Neural cell (in vitro differentiated cells): ENCODE measurements around the gene CD70. TPM values are rescaled to one million over a fixed set of nuclear protein-coding genes. Genes with fewer than 3 reads are reported as not detected.
"Not testable (repeated sequence)": the region's sequence is repeated elsewhere in the genome, so short reads cannot be mapped to it uniquely, and the experiment has no call there.

Source experiments
- H2AFZ ChIP-seq: fragments of 200-600, 300-800 bp; sonication (generic), shearing (Covaris generic); 2 replicates; pipeline ENCODE4 v1.6.0; 2014; ENCODE audit warnings: low read depth, mild to moderate bottlenecking, antibody characterized with exemption, low read length, moderate library complexity
- H3F3A ChIP-seq: fragments of 200-600 bp; shearing (Covaris generic); 2 replicates; pipeline ENCODE4 v1.6.1; 2016; ENCODE audit warnings: mild to moderate bottlenecking, moderate library complexity, mixed read lengths, antibody characterized with exemption, low read length; ENCODE audit not compliant: insufficient read depth, poor library complexity, severe bottlenecking
- H3K27ac ChIP-seq: fragments of 200-600, 300-800 bp; sonication (generic), shearing (Covaris generic); 2 replicates; pipeline ENCODE4 v1.5.1; 2014; ENCODE audit warnings: mild to moderate bottlenecking, low read length, moderate library complexity
- H3K27me3 ChIP-seq: fragments of 300-800, 200-600 bp; sonication (generic), shearing (Covaris generic); 2 replicates; pipeline ENCODE4 v1.6.0; 2014; ENCODE audit warnings: mild to moderate bottlenecking, low read depth, low read length, moderate library complexity; ENCODE audit not compliant: insufficient read depth
- H3K36me3 ChIP-seq: fragments of 300-800, 200-600 bp; sonication (generic), shearing (Covaris generic); 2 replicates; pipeline ENCODE4 v1.5.1; 2014; ENCODE audit warnings: mild to moderate bottlenecking, antibody characterized with exemption, low read length, moderate library complexity; ENCODE audit not compliant: insufficient read depth
- H3K4me2 ChIP-seq: fragments of 300-800, 200-600 bp; sonication (generic), shearing (Covaris generic); 2 replicates; pipeline ENCODE4 v1.6.0; 2014; ENCODE audit warnings: mild to moderate bottlenecking, low read length
- H3K4me3 ChIP-seq: fragments of 300-800, 200-600 bp; sonication (generic), shearing (Covaris generic); 2 replicates; pipeline ENCODE4 v1.5.1; 2014; ENCODE audit warnings: mild to moderate bottlenecking, low read length, moderate library complexity
- H3K79me2 ChIP-seq: fragments of 200-600 bp; shearing (Covaris generic); replicated peaks from 2 replicates; pipeline ENCODE4 v1.6.0; 2014; ENCODE audit warnings: mild to moderate bottlenecking, low read length, moderate library complexity; ENCODE audit not compliant: insufficient read depth
- H3K9ac ChIP-seq: fragments of 300-800, 200-600 bp; sonication (generic), shearing (Covaris generic); 2 replicates; pipeline ENCODE4 v1.6.1; 2016; ENCODE audit warnings: mild to moderate bottlenecking, low read length, mixed read lengths
- H3K9me2 ChIP-seq: fragments of 200-600 bp; shearing (Covaris generic); 2 replicates; pipeline ENCODE4 v1.6.1; 2016; ENCODE audit warnings: mild to moderate bottlenecking, low read length, mixed read lengths; ENCODE audit not compliant: insufficient read depth
- H3K9me3 ChIP-seq: fragments of 200-600, 300-800 bp; sonication (generic), shearing (Covaris generic); 2 replicates; pipeline ENCODE4 v1.6.1; 2016; ENCODE audit warnings: mild to moderate bottlenecking, mixed run types, low read length, moderate library complexity, mixed read lengths
- H4K20me1 ChIP-seq: fragments of 200-600 bp; shearing (Covaris generic); 2 replicates; pipeline ENCODE4 v1.6.1; 2016; ENCODE audit warnings: mild to moderate bottlenecking, mixed run types; ENCODE audit not compliant: insufficient read depth
- CTCF ChIP-seq: fragments of 450-650 bp; IDR thresholded peaks from 2 replicates; pipeline ENCODE4 v1.5.1; 2014; ENCODE audit warnings: antibody characterized with exemption, mild to moderate bottlenecking, moderate library complexity; ENCODE audit not compliant: poor library complexity, severe bottlenecking
- EP300 ChIP-seq: fragments of 450-650 bp; conservative IDR thresholded peaks from 2 replicates; pipeline ENCODE4 v1.6.1; 2014; ENCODE audit warnings: antibody characterized with exemption, mild to moderate bottlenecking, moderate library complexity; ENCODE audit not compliant: poor library complexity, severe bottlenecking
- EZH2 ChIP-seq: fragments of 200-600, 300-800 bp; shearing (Covaris generic), sonication (generic); IDR thresholded peaks from 2 replicates; pipeline ENCODE4 v1.6.1; 2014; ENCODE audit warnings: antibody characterized with exemption, low read length, borderline replicate concordance, mild to moderate bottlenecking; ENCODE audit not compliant: insufficient read depth, poor library complexity, severe bottlenecking
- MXI1 ChIP-seq: fragments of 450-650 bp; conservative IDR thresholded peaks from 2 replicates; pipeline ENCODE4 v1.6.1; 2014; ENCODE audit warnings: antibody characterized with exemption, mild to moderate bottlenecking; ENCODE audit not compliant: poor library complexity, severe bottlenecking
- POLR2AphosphoS5 ChIP-seq: IDR thresholded peaks from 2 replicates; pipeline ENCODE4 v1.6.1; 2012
- RAD21 ChIP-seq: fragments of 450-650 bp; conservative IDR thresholded peaks from 2 replicates; pipeline ENCODE4 v1.6.1; 2014; ENCODE audit warnings: antibody characterized with exemption, mild to moderate bottlenecking, moderate library complexity
- REST ChIP-seq: IDR thresholded peaks from 2 replicates; pipeline ENCODE4 v1.6.1; 2012; ENCODE audit warnings: borderline replicate concordance
- SMC3 ChIP-seq: fragments of 450-650 bp; conservative IDR thresholded peaks from 2 replicates; pipeline ENCODE4 v1.6.1; 2014; ENCODE audit warnings: antibody characterized with exemption, mild to moderate bottlenecking, moderate library complexity; ENCODE audit not compliant: poor library complexity
- TAF1 ChIP-seq: IDR thresholded peaks from 2 replicates; pipeline ENCODE4 v1.6.1; 2012; ENCODE audit warnings: low read depth
- polyA plus RNA-seq: library from polyadenylated mRNA; depleted of rRNA; stranded (reverse); fragments of >200 nt; gene quantifications from 2 replicates; pipeline ENCODE4 v1.2.3, GENCODE V29; 2014

Gene CD70
- polyA plus RNA-seq, 1 donor from 2014 or later, result not detected

DNA sequence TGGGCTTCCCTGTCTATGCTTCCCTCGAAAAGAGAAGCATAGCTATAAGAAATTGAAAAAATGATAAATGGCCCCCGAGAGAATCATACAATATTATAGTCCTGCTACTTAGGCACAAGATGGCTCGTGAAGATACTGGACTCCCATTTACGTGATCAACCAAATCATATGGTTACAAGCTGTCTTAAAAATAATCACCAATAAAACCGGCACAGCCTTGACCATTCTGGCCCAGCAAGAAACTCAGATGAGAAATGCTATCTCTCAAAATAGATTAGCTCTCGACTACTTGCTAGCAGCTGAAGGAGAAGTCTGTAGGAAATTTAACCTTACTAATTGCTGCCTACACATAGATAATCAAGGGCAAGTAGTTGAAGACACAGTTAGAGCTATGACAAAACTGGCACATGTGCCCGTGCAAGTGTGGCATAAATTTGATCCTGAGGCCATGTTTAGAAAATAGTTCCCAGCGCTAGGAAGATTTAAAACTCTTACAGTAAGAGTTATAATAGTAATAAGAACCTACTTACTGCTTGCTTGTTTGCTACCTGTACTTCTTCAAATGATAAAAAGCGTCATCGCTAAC lies 10.1 kb upstream of the CD70 start:
- not testable (repeated sequence) for H4K20me1 ChIP-seq, H3F3A ChIP-seq, H3K9me3 ChIP-seq, H3K4me2 ChIP-seq, H2AFZ ChIP-seq, H3K9ac ChIP-seq, H3K27me3 ChIP-seq, H3K36me3 ChIP-seq, H3K4me3 ChIP-seq, H3K27ac ChIP-seq, H3K9me2 ChIP-seq, H3K79me2 ChIP-seq

- no peak overlapping the region for H3K9ac ChIP-seq
- no peaks in the 10 kb centered on the region for H3K36me3 ChIP-seq
- H3K9me3 ChIP-seq, result no peaks in the 10 kb centered on the region
- no peaks in the 10 kb centered on the region for H3F3A ChIP-seq
- no peak for TF ChIP-seq TAF1
- TF ChIP-seq RAD21, result no peak
- no peak for TF ChIP-seq CTCF
- no peak for TF ChIP-seq REST
- TF ChIP-seq EZH2, result no peak
- TF ChIP-seq SMC3, result no peak
- TF ChIP-seq POLR2AphosphoS5, result no peak
- TF ChIP-seq EP300, result no peak
- no peak for TF ChIP-seq MXI1
- H4K20me1 ChIP-seq, result no peaks in the 10 kb centered on the region
- no peaks in the 10 kb centered on the region for H3K27me3 ChIP-seq
- H3K4me2 ChIP-seq, result no peak overlapping the region
- H3K27ac ChIP-seq, result no peak overlapping the region
- H3K9me2 ChIP-seq, result no peaks in the 10 kb centered on the region
- no peaks in the 10 kb centered on the region for H3K79me2 ChIP-seq
- H3K4me3 ChIP-seq, result no peak overlapping the region
- no peak overlapping the region for H2AFZ ChIP-seq
These were observed 9.0 kb upstream of the CD70 start for GRCh38 chr19:6599866-6600454.

DNA sequence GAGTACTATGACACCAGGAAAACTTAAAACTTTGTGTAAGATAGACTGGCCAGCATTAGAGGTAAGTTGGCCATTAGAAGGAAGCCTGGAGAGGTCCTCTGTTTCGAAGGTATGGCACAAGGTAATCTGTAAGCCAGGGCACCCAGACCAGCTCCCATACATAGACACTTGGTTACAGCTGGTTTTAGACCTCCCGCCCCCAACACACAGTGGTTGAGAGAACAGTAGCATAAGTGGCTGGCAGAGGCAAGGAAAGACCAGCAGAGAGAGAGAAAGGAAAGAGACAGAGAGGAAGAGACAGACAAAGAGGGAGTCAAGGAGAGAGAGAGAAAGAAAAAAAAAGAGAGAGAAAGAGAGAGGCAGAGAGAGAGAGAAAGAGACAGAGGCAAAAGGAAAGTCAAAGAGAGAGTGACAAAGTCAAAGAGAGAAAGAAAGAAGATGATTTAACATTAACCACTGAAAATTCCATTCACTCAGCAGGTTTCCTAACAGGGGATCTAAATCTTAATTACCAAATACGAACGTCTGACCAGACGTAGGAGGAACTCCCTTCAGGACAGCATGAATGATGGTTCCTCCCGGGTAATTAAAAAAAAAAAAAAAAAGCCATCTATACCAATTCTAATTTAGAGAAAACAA lies 7.4 kb upstream of the CD70 start:
- not testable (repeated sequence) for H3K79me2 ChIP-seq

GRCh38 chr19:6597471-6598253 lies 6.7 kb upstream of the CD70 start:
- H4K20me1 ChIP-seq, H3K27ac ChIP-seq, H3K9ac ChIP-seq, H3F3A ChIP-seq, H3K4me3 ChIP-seq, H2AFZ ChIP-seq, H3K36me3 ChIP-seq, H3K9me2 ChIP-seq, H3K9me3 ChIP-seq, H3K79me2 ChIP-seq, H3K4me2 ChIP-seq: not testable (repeated sequence)
- H3K27me3 ChIP-seq, result peaks cover 10% of the 10 kb centered on the region

More for the DNA sequence above, 7.4 kb upstream of the CD70 start:
- H2AFZ ChIP-seq, H3K27me3 ChIP-seq, H3K4me2 ChIP-seq, H4K20me1 ChIP-seq, H3K9ac ChIP-seq, H3K4me3 ChIP-seq, H3K9me3 ChIP-seq, H3K36me3 ChIP-seq, H3F3A ChIP-seq, H3K27ac ChIP-seq, H3K9me2 ChIP-seq: not testable (repeated sequence)
